Breast epithelium (tissue), 3 donors: Measurements from ENCODE around the gene KCNN4.

Experiments used
- POLR2A ChIP-seq: fragments of 450-650 bp; IDR thresholded peaks from one replicate; pipeline ENCODE4 v1.6.1; 2016; ENCODE audit warnings: antibody characterized with exemption, mild to moderate bottlenecking, moderate library complexity
- POLR2AphosphoS5 ChIP-seq, 3 donors: sonication (generic); formaldehyde crosslinking; IDR thresholded peaks; one replicate each; pipeline ENCODE4 v1.6.1; 2017; ENCODE audit warnings: antibody characterized with exemption in 3 of 3
- TF ChIP-seq, protein P1 (sequence below), 3 donors: fragments of 450-650 bp; IDR thresholded peaks; one replicate each; pipeline ENCODE4 v1.5.1; 2016 to 2017; ENCODE audit warnings: antibody characterized with exemption in 3 of 3, mild to moderate bottlenecking in 3 of 3, moderate library complexity in 3 of 3

DNA sequence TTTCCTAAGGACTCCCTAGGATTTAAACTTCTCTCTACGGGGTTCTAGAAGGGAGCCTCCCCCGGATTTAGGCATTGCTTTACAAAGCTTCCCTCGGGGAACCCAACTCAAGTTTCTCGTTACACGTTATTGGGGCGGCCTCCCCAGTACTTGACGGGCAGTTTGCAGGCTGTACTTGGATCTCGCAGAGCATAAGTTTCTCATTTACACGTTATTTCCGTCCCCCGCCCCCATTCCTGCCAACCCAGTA is 26.6 kb downstream of the KCNN4 start:
- TF ChIP-seq POLR2A: no peak
- TF ChIP-seq POLR2AphosphoS5 (IDR thresholded peaks at IDR 0.05): no peak
- TF ChIP-seq, protein P1, sequence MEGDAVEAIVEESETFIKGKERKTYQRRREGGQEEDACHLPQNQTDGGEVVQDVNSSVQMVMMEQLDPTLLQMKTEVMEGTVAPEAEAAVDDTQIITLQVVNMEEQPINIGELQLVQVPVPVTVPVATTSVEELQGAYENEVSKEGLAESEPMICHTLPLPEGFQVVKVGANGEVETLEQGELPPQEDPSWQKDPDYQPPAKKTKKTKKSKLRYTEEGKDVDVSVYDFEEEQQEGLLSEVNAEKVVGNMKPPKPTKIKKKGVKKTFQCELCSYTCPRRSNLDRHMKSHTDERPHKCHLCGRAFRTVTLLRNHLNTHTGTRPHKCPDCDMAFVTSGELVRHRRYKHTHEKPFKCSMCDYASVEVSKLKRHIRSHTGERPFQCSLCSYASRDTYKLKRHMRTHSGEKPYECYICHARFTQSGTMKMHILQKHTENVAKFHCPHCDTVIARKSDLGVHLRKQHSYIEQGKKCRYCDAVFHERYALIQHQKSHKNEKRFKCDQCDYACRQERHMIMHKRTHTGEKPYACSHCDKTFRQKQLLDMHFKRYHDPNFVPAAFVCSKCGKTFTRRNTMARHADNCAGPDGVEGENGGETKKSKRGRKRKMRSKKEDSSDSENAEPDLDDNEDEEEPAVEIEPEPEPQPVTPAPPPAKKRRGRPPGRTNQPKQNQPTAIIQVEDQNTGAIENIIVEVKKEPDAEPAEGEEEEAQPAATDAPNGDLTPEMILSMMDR (IDR thresholded peaks at IDR 0.05): no peak
